LNCAP (cell line): ENCODE data around the gene CD300C.

Experiments
- CTCF ChIP-seq: fragments of 450-650 bp; IDR thresholded peaks from 2 replicates; pipeline ENCODE4 v1.5.1; 2017; ENCODE audit warnings: mild to moderate bottlenecking

Gene CD300C

GRCh38 chr17:74579900-74580299 lies 34.0 kb upstream of the CD300C start:
- no peak for TF ChIP-seq CTCF

GRCh38 chr17:74578979-74579378 lies 33.1 kb upstream of the CD300C start:
- TF ChIP-seq CTCF: no peak

- TF ChIP-seq CTCF: no peak
Observed at GRCh38 chr17:74574489-74575142, 28.7 kb upstream of the CD300C start.

GRCh38 chr17:74573169-74573568 lies 27.3 kb upstream of the CD300C start:
- no peak for TF ChIP-seq CTCF

GRCh38 chr17:74571621-74572270 lies 25.8 kb upstream of the CD300C start:
- no peak for TF ChIP-seq CTCF

- no peak for TF ChIP-seq CTCF
Observed at GRCh38 chr17:74569020-74570003, 23.4 kb upstream of the CD300C start.

- no peak for TF ChIP-seq CTCF
Observed at GRCh38 chr17:74568106-74568873, 22.4 kb upstream of the CD300C start.
